ENCODE measurements around the gene TMEM132C. TPM values are rescaled to one million over a fixed set of nuclear protein-coding genes. Genes with fewer than 3 reads are reported as not detected.

The TMEM132C gene
- total RNA-seq, 1 donor from 2014 or later, result 0.29 TPM

DNA sequence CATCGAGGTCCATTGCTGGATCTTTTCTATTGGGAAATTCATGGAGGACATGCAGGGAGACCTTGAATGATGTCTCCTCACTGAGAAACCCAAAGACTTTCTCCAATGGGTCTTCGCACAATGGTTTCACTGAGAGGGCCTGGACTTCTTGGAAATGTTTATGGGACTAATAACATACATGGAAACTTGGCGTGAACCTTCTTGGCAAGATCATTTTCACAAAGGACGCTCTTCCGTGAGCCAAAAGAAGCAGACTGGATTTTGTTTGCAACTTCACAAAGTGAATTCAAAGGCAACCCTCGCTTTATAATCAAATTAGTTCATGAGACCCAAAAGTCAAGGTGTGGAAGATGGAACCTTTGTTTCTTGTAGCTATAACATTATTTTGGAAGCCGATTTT is 154.4 kb downstream of the TMEM132C start:
- TF ChIP-seq, protein P1, sequence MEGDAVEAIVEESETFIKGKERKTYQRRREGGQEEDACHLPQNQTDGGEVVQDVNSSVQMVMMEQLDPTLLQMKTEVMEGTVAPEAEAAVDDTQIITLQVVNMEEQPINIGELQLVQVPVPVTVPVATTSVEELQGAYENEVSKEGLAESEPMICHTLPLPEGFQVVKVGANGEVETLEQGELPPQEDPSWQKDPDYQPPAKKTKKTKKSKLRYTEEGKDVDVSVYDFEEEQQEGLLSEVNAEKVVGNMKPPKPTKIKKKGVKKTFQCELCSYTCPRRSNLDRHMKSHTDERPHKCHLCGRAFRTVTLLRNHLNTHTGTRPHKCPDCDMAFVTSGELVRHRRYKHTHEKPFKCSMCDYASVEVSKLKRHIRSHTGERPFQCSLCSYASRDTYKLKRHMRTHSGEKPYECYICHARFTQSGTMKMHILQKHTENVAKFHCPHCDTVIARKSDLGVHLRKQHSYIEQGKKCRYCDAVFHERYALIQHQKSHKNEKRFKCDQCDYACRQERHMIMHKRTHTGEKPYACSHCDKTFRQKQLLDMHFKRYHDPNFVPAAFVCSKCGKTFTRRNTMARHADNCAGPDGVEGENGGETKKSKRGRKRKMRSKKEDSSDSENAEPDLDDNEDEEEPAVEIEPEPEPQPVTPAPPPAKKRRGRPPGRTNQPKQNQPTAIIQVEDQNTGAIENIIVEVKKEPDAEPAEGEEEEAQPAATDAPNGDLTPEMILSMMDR (IDR thresholded peaks at IDR 0.05; ENCODE audit: unreplicated experiment), result no peak
- no peaks in the 10 kb centered on the region for H3K9me3 Mint-ChIP-seq (ENCODE audit: low read depth)
- H3K27ac Mint-ChIP-seq, result no peak overlapping the region
- DNase-seq (ENCODE audit: low spot score, unreplicated experiment), result no peak
- no peaks in the 10 kb centered on the region for H3K4me1 Mint-ChIP-seq (ENCODE audit: low read depth)
- H3K27me3 Mint-ChIP-seq, result peaks cover 34% of the 10 kb centered on the region
- H3K4me3 Mint-ChIP-seq (ENCODE audit: low read depth), result no peak overlapping the region
- no peaks in the 10 kb centered on the region for H3K36me3 Mint-ChIP-seq (ENCODE audit: insufficient read depth)

DNA sequence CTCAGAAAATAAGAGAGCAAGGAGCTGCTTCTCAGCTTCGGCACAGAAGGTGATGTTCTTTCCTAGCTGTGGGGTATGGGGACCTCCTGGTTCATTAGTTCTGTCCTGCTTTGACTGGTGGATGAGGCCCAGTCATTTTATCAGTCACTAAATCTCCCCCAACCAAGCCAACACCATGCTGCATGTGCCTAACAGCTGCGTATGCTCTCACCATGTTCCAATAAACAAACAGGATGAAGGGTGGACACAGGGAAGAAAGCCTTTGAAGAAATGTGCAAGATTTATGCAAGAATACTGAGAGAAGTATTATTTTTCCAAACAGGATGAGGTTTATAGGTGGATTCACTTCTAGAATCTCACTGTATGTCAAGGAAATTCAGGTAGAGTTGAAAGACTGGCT is 156.2 kb downstream of the TMEM132C start:
- Mint-ChIP-seq H3K4me3 (ENCODE audit: low read depth) (no peak overlapping the region), H3K27me3 (peaks cover 33% of the 10 kb centered on the region), H3K4me1 (ENCODE audit: low read depth) (no peaks in the 10 kb centered on the region), H3K36me3 (ENCODE audit: insufficient read depth) (no peaks in the 10 kb centered on the region), H3K27ac (no peak overlapping the region), H3K9me3 (ENCODE audit: low read depth) (no peaks in the 10 kb centered on the region)
- TF ChIP-seq, protein P1 (IDR thresholded peaks at IDR 0.05; ENCODE audit: unreplicated experiment), result no peak
- DNase-seq (ENCODE audit: low spot score, unreplicated experiment), result no peak

DNA sequence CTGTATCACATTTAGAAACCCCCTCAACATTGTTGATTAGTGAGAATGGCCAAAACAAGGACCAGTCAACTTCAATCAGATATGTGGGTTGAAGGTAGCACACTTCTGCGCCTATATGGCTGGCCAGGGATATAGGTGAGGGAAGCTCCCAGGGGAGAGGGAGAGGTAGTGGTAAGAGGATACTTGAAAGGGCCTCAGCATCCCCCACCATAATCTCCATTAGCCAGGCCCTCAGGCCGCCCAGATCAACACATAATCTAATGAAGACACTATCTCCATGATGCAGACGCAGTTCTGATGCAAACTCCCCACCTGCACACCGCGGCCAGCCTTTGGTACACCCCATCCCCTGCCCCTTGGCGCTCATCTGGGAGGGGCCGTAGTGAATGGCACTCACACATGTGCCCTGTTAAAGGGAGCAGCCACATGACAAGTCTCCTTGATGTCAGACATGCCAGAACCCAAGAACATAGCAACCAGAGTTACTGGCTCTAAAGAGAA is 158.0 kb downstream of the TMEM132C start:
- no peak overlapping the region for H3K27ac Mint-ChIP-seq
- no peaks in the 10 kb centered on the region for H3K9me3 Mint-ChIP-seq (ENCODE audit: low read depth)
- no peak overlapping the region for H3K4me3 Mint-ChIP-seq (ENCODE audit: low read depth)
- no peaks in the 10 kb centered on the region for H3K36me3 Mint-ChIP-seq (ENCODE audit: insufficient read depth)
- H3K27me3 Mint-ChIP-seq, result peaks cover 30% of the 10 kb centered on the region
- H3K4me1 Mint-ChIP-seq (ENCODE audit: low read depth), result no peaks in the 10 kb centered on the region
- DNase-seq (ENCODE audit: low spot score, unreplicated experiment), result no peak
- TF ChIP-seq, protein P1 (IDR thresholded peaks at IDR 0.05; ENCODE audit: unreplicated experiment), result no peak

DNA sequence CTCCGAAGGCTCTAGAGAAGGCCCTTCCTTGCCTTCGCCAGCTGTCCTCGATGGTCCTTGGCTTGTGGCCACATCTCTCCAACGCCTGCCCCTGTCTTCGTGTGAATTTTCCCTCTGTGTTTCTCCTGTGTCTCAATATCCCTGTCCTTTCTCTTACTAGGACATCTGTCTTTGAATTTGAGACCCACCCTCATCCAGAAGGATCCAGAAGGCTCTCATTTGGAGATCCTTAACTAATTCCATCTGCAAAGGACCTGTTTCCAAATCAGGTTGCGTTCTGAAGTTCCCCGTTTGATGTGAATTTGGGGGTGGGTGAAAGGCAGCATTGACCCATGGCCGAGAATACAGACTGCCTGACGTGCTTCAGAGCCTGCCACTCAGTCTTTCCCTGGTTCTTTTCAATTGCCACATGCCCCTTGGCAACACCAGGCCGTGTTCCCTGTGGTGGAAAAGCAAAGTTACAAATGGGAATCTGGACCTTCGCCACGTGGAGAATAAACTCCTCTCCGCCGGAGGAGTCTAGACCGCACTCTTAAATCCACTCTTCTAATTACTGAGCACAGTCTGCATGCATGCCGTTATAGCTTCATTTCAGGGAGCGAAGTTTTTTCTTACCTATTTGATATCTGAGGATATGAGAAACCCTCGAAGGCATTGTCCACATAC is 158.8 kb downstream of the TMEM132C start:
- Mint-ChIP-seq H3K4me3 (ENCODE audit: low read depth) (no peak overlapping the region), H3K4me1 (ENCODE audit: low read depth) (no peaks in the 10 kb centered on the region), H3K9me3 (ENCODE audit: low read depth) (no peaks in the 10 kb centered on the region), H3K27ac (no peak overlapping the region), H3K36me3 (ENCODE audit: insufficient read depth) (no peaks in the 10 kb centered on the region), H3K27me3 (peaks cover 26% of the 10 kb centered on the region)
- no peak for DNase-seq (ENCODE audit: low spot score, unreplicated experiment)
- TF ChIP-seq, protein P1 (IDR thresholded peaks at IDR 0.05; ENCODE audit: unreplicated experiment), result no peak

DNA sequence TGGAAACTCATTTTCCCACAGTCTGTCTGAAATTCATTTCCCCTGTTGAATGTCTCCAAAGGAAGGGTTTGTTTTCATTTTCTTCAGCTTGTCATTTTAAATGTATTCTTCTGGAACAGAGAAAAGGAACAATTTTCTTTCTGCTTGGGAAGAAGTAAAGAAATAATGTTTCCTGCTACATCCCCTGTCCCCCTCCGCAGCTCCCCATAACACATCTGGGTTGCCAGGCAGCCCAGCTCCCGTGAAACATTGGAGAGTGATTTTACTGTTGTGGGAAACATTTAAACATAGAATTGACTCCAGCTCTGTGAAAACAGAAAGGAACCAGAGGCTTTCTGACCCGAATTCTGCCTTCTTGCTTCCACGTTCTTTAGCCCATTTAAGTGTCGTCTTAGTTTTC is 159.5 kb downstream of the TMEM132C start:
- Mint-ChIP-seq H3K9me3 (ENCODE audit: low read depth) (no peaks in the 10 kb centered on the region), H3K4me3 (ENCODE audit: low read depth) (no peak overlapping the region), H3K27ac (no peak overlapping the region), H3K4me1 (ENCODE audit: low read depth) (no peaks in the 10 kb centered on the region), H3K36me3 (ENCODE audit: insufficient read depth) (no peaks in the 10 kb centered on the region), H3K27me3 (peaks cover 26% of the 10 kb centered on the region)
- TF ChIP-seq, protein P1 (IDR thresholded peaks at IDR 0.05; ENCODE audit: unreplicated experiment), result no peak
- DNase-seq (ENCODE audit: low spot score, unreplicated experiment), result no peak

Data from progenitor cell of endocrine pancreas (in vitro differentiated cells).